GM12891 (cell line): ENCODE data around the gene ARSK.

Source experiments
- DNase-seq: peaks from one replicate; pipeline ENCODE4 v3.0.0; 2011; ENCODE audit warnings: low spot score; ENCODE audit not compliant: insufficient read length
- FAIRE-seq: peaks from 2 replicates; lab custom pipeline; 2011; peaks lifted over from hg19 to GRCh38; lab: Jason Lieb, UNC
- PAX5 ChIP-seq: IDR thresholded peaks from 2 replicates; pipeline ENCODE4 v1.6.1; 2011; ENCODE audit warnings: low read length, moderate library complexity, mild to moderate bottlenecking; ENCODE audit not compliant: insufficient read depth, severe bottlenecking
- POLR2A ChIP-seq: IDR thresholded peaks from 2 replicates; pipeline ENCODE4 v1.6.1; 2011; ENCODE audit warnings: low read depth, low read length, control low read depth
- POLR2AphosphoS5 ChIP-seq: IDR thresholded peaks from 2 replicates; pipeline ENCODE4 v1.6.1; 2011; ENCODE audit warnings: low read depth, low read length, control low read depth
- POU2F2 ChIP-seq: IDR thresholded peaks from 2 replicates; pipeline ENCODE4 v1.6.1; 2011; ENCODE audit warnings: low read depth, mild to moderate bottlenecking, control low read depth, low read length, moderate library complexity
- SPI1 ChIP-seq: IDR thresholded peaks from 2 replicates; pipeline ENCODE4 v1.6.1; 2011; ENCODE audit warnings: low read depth, low read length, control low read depth
- TAF1 ChIP-seq: IDR thresholded peaks from 2 replicates; pipeline ENCODE4 v1.6.1; 2011; ENCODE audit warnings: low read depth, low read length, control low read depth

ARSK gene

GRCh38 chr5:95646569-95647431 is 91.9 kb downstream of the ARSK start, which contains the start of gene RFESD:
TSS of gene RFESD (plus strand) at chr5:95646777. CDS start at chr5:95652272, 5,495 bp downstream.
- DNase-seq = peak; percentile 63
- FAIRE-seq = peak; percentile 97
- TF ChIP-seq PAX5 (no peak), SPI1 (no peak), POLR2AphosphoS5 (peak; percentile 75), POLR2A (peak; percentile 80), TAF1 (peak; percentile 60), POU2F2 (no peak)

- DNase-seq (no peak), FAIRE-seq (peak; percentile 74)
- TF ChIP-seq POLR2AphosphoS5 (no peak), POU2F2 (no peak), POLR2A (no peak), PAX5 (no peak), SPI1 (peak; percentile 45)
Measured at GRCh38 chr5:95647886-95648860, 93.3 kb downstream of the ARSK start.

GRCh38 chr5:95649274-95649673 is 94.4 kb downstream of the ARSK start:
- FAIRE-seq (no peak), DNase-seq (no peak)
- TF ChIP-seq PAX5 = no peak
- TF ChIP-seq SPI1 = no peak
- no peak for TF ChIP-seq POU2F2
- TF ChIP-seq TAF1 = no peak
- no peak for TF ChIP-seq POLR2AphosphoS5
- TF ChIP-seq POLR2A = no peak

- no peak for FAIRE-seq
- DNase-seq = no peak
- TF ChIP-seq PAX5 (no peak), POLR2AphosphoS5 (no peak), POLR2A (no peak), POU2F2 (no peak), SPI1 (no peak), TAF1 (no peak)
Measured at GRCh38 chr5:95649842-95650620, 95.1 kb downstream of the ARSK start.

- DNase-seq = no peak
- FAIRE-seq = no peak
Measured at GRCh38 chr5:95652849-95653248, 97.9 kb downstream of the ARSK start.

GRCh38 chr5:95654196-95654595 is 99.3 kb downstream of the ARSK start:
- TF ChIP-seq PAX5 = no peak
- TF ChIP-seq SPI1 = no peak
- no peak for TF ChIP-seq POU2F2
- no peak for TF ChIP-seq POLR2A
- no peak for DNase-seq
- no peak for FAIRE-seq

More at GRCh38 chr5:95652849-95653248, 97.9 kb downstream of the ARSK start:
- TF ChIP-seq SPI1 (no peak), PAX5 (no peak), POLR2AphosphoS5 (no peak), TAF1 (no peak), POLR2A (no peak), POU2F2 (no peak)
